OCI-LY3 (cell line): ENCODE results near the gene CPTP.

Source experiments
- CTCF ChIP-seq: fragments of 200-600, 300-600 bp; sonication (generic); IDR thresholded peaks from 2 replicates; pipeline ENCODE4 v1.5.1; 2014; ENCODE audit warnings: antibody characterized with exemption, low read length, low read depth
- EZH2phosphoT487 ChIP-seq: fragments of 200-600 bp; shearing (Covaris generic); IDR thresholded peaks from 2 replicates; pipeline ENCODE4 v1.6.1; 2018; ENCODE audit warnings: antibody characterized with exemption, mixed run types, low read depth

- TF ChIP-seq CTCF (peak; percentile 33), EZH2phosphoT487 (no peak)
Measured at GRCh38 chr1:1299686-1300351, 24.8 kb upstream of the CPTP start.
